ENCODE data around the gene SDK1.

Gene SDK1

DNA sequence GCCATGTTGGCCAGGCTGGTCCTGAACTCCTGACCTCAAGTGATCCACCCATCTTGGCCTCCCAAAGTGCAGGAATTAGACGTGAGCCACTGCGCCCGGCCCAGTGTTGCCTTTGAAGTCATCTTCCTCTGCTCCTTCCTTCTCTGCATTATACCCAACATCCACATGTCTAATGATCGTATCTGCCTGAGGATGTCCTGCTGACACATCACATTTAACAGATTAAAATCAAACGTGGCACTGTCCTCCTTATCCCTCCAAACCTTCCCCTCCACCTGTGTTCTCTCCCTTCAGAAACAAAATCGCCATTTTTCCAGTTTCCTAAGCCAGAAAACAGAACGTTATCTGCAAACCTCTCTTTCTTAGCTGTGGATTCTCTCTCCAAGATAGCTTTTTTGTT lies 8.4 kb upstream of the SDK1 start:
- no peak for DNase-seq

DNA sequence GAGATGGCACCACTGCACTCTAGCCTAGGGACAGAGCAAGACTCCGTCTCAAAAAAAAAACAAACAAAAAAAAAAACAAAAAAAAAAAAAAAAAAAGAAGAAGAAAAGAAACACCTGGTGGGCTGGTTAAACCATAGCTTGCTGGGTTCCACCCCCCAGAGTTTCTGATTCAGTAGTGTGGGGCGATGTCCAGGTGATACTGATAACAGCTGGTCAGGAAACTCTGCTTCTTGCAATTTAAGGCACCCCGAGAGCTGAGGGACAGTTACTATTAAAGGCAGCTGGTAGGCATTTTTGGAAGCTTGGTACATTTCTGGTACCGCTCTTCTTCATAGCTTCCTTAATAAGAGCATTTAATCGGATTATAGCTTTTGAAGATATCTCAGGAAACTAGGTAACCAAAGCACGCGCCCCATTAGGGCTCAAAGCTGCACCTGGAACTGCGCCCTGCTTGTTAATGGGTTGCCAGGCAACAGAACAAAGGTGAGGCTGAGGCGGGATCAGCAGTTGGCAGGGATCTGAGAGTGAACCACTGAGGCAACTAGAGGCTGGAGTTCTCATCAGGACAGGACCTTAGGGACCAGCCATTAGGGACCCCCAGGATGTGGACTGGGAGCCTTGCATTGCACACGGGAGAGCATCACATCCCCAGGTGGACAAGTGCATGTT lies 6.5 kb upstream of the SDK1 start:
- DNase-seq = no peak

DNA sequence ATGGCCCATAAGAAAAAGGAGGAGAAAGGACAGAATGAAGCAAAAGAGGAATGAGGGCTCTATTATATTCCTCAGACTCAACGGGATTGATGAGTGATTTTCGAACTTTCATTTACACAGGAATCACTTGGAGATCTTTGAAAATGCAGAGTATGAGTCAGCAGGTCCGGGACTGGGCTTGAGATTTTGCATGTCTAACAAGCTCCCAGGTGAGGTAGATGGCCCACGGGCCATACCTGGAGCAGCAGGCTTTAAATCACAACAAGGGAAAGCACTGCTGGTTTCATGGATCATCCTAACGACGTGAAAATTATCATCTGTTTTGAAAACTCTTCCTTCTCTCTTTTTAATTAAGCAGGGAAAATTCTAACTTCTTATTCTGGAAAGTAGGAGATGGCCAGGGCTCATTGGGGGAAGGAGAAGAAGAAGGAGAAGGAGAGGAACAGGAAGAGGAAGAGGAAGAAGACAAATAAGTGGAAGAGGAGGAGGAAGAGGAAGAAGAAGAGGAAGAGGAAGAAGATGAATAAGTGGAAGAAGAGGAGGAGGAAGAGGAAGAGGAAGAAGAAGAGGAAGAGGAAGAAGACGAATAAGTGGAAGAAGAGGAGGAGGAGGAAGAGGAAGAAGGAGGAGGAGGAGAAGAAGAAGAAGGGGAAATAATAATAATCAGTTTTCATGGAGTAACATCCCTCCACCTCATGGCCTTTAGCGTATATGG lies 3.8 kb upstream of the SDK1 start:
- no peak for DNase-seq

DNA sequence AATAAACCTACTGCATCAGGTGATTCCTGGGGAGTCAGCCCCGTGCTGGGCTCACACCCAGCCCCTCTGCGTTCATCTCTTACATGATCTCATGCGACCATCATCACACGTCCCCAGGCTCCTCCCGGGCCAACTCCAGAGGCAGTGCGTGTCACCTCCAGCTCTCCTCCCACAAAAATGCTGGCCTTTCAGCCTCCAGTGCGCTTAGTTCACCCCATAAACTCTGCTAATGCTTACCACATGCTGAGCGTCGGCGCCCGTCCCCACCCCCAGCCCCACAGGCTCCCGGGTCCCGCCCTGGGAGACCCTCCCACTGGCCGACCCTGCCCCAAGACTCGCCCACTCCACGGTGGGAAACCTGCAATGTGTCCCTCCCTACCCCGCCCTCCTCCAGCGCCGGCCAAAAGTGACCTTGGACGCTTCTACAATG lies 816 bp upstream of the SDK1 start:
- peak; percentile 2 for DNase-seq

DNA sequence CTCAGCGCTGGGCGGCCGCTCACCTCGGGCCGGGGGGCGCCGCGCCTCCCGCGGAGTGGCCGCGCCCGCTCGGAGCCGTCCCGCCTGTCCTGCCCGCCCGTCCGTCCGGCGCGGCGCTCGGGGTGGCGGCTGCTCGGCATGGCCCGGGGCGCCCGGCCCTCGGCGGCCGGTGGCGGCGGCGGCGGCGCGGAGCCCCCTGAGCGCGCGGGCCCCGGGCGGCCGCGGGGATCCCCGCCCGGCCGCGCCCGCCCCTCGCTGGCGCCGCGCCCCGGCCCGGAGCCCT lies 338 bp downstream of the SDK1 start:
- no peak for DNase-seq

DNA sequence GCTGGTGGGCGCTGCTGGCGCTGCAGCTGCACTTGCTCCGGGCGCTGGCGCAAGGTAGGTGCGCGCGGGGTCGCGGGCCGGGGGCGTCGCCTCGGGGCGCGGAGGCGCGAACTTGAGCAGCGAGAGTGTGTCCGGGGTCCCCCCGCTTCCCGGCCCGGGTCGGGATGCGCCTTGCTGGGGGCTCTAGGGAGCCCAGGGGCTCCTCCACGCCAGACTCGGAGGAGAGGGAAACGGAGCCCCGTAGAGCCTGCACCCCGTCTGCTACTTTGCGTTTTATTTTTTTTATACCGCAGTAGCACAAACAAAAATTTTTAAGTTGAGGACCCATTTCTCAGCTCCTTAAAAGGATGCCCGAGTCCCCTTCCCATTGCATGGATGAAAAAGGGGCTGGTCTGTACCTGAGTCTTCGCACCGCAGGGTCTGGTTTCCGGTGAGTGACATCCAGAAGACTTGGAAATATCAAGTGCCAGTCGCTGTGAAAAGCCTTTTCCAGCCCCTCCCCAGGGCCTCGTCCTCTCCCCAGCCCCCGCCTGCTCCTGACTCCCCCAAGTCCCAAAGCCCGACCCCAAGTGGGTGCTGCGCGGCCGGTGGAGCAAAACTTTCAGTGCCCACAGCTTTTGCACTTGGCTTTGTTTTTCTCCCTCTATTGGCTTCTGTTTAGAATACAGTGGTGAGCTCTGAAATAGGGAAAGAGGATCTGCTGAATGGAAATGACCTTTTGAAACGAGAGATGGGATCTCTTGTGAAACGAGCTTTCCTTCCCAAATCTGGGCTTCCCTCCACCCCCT lies 973 bp downstream of the SDK1 start:
- peak; percentile 7 for DNase-seq

DNA sequence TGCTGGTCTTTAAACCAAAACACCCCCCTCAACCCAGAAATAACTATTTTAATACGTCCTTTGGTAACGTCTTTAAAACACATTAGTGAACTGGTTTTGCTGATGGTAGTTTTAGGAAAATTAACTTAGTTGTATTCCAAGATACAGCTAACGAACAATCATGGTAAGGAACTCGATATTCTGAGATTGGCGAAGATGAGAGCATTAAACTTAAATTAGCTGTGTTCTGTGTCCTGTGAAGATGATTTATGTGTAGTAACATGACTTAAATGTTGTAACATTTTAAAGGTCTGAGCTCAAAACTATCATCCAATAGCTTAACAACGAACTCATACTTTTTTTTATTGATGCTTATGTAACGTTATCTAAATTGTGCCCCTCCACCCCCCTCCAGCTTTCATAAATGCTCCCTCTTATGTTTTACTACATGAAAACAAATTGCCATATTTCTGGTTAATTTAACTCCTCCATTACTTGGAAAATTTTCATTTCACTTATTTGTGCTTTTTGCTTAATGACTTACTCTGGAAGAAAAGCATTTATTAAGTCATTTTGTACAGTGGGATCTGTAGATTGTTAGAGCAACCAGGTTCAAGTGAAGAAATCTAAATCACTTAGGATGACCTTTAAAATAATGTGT lies 1.7 kb downstream of the SDK1 start:
- DNase-seq = no peak

DNA sequence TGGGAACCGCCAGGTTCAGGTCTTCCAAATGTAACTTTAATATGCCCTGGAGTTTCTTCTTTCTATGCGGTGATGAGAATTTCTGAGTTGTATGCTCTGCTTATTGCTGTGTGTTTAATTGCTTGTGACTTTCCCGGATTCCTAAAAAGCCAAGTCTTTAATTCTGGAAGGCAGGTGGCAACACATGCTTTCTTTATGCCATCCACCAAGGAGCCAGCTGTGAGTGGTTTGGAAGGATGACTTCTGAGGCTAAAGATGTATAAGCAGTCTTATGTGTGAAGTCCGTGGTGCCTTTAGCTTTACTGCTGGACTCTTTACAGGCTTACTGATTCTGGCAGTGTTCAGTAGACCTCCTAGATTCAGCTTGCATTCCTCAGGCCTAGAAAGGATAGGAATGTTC lies 3.1 kb downstream of the SDK1 start:
- no peak for DNase-seq

DNA sequence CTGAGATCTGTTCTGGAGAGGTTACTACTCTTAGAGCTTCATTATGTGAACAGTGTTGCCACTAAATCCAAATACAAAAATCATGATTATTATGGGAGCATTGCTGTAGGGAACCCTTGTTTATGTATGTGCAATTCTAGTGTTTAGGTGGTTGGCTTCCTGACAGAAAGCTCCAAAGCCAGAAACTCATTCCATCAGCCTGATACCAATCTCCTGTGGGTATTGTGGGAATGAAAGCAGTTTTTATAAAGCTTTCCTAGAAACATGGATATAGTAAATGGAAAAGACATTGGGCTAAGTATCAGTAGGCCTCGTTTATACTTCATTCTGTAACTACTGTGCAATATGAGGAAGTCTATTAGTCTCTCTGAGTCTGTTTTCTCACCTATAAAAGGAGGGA lies 6.4 kb downstream of the SDK1 start:
- DNase-seq = no peak

DNA sequence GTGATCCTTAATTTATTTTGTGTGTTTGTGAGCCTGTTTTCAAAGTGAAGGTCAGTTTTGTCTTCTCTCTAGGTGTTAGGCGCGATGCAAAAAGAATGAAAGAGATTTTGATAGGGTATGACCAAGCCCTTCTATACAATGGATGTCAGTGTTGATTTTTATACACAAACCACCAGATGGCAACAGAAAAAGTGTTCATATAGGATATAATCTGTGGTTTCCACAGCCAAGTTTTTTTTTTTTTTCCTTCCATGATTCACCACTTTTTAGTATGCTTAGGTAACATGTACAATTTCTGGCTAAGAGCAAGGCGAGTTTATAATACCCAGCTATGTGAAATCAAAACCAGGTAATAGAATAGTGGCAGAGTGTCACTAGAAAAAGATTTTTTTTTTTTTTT lies 8.1 kb downstream of the SDK1 start:
- DNase-seq = no peak

DNA sequence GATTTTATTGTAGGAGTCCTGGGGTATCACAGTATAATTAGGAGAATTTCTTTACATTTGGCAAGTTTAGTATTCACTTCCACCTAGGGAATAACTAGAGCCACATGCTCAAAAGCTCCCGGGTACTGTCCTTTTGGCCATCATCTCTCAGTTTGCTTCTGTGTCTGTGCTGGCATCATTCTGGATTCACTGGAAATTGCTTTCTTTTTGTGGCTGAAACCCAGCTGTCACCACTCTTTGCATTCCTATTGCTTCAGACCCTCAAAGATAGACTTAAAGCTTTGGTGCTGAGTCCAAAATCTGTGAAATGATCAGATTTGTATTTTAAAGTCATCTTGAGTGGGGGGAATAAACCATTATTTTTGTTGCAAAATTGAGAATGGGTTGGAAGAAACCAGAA lies 8.9 kb downstream of the SDK1 start:
- DNase-seq = no peak

DNA sequence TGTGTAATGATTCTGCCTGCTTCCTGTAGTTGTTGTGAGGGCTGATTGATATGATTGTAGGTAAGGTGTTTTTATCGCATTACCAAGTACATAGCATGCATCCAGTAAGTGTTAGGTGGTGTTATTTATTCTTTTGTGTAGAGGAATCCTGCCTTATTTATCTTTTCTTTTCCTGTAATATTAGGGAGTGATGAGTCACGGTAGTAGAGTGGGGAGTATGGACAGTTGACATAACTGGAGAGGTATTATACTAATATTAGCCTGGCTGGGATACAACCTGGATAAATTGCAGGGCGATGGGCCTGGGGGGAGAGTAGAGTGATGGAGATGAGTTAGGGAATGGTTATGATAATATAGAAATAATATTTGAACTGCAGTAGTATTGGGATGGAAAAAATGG lies 9.8 kb downstream of the SDK1 start:
- no peak for DNase-seq

DNA sequence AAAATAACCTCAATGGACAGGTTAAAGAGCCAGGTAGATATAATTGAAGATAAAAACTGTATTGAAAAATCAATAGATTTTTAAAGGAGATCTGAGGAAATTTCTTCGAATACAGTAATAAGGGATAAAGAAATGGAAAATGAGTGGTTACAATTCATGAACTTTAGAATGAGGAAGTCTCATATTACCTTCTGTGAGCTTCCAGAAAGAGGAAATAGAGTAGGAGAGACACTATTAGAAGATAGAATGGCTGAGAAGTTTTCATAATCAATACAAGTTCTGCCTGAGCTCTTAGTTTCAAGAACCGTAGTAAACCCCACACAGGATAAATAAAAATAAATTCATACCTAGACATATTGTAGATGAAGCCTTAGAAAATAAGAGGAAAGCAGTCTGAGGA lies 11.5 kb downstream of the SDK1 start:
- DNase-seq = no peak

DNA sequence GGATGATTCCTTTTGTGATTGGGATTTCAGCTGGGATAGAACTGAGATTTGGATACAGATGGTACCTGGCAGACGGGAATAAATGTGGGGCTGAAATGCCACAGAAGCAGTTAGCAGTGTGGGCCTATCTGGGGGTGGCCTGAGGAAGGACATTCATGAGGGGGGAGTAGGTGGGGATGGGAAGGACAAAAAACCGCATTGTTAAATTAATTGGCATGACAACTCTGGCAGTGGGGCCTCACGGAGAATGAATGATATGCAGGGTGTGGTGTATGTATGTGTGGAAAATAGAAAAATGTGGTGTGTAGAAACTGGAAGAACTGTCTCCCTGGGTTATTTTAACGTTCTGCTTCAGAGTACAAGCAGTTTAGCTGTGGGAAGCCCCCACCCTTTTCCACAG lies 17.8 kb downstream of the SDK1 start:
- DNase-seq = no peak

DNA sequence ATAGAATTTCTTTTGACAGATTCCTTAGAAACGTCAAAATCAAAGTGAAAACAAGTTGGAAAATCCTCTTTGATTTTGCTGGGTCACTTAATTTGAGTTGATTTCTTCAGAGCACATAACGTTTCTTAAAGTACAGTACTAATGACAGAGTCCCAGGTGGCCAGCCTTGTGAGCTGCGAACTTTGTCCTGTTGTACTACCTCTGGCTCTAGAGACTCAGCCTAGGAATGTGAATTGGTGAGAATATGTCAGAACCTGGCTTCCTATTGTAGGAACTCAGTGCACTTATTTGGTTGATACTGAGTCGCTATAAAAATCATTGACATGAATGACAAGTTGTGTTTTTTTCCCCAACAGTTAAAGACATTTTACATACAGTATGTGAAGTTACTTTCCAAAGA lies 20.2 kb downstream of the SDK1 start:
- DNase-seq = no peak

DNA sequence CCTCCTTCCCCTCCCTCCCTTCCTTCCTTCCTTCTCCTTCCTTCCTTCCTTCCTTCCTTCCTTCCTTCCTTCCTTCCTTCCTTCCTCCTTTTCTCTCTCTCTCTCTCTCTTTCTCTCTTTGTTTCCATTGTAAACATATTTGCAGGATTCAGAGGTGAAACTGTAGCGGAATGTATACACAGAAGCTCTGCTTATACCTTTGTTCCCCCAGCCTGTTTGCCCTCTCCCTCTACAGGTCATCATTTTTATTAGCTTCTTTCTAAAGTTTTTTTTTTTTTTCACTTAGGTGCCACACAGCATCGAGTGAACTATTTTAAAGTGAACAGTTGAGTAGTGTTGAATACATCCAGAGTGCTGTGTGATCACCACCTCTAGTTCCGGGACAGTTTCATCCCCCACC lies 20.7 kb downstream of the SDK1 start:
- no peak for DNase-seq

DNA sequence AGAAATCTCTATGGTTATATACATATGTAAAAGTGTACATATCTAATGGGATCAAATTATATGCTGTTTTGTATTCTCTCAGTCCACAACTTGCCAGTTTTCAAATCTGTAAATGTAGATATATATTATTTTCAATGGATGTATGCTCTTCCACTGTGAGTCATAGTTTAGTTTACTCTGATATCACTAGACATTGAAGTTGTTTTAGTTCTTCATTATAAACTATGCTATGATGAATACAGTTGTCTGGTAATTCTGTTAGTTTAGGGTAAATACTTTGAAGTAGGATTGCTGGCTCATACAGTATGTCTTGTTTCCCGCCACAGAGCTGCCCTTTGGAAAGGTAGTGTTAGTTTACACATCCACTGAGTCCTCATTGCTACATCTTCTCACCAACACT lies 25.2 kb downstream of the SDK1 start:
- DNase-seq = no peak

DNA sequence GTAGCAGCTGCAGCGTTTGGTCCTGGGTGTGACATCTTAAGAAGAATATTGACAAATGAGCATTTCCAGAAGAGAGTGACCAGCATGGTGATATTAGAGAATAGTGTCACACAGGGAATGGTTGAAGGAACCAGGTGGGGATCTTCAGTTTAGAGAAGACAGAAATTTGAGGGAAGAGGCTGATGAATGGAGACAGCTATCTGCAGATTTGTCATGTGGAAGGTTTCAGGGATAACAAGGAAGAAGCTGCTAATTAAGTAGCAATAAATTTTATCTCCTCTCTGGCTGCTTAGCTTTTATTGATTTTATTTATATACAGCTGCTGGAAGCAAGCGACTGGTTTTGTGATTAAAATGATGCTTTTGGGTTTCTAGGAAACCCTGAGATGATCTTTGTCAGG lies 26.0 kb downstream of the SDK1 start:
- no peak for DNase-seq

DNA sequence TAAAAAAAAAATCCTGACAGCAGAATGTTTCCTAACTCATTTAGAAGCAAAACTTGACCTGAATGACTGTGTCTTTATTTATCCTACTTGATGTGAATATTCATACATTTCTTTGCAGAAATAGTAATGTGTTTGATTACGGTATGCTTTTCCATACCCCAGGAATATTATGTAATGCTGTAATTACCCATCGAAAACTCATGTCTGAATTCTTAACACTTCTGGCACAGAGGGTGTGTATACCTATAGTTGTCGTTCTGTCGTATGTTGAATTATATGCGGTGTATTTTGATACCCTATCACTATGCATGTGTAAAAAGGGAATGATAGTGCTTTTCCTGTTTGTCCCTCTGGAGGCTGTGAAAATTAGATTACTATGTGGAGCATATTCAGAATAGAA lies 26.6 kb downstream of the SDK1 start:
- no peak for DNase-seq

DNA sequence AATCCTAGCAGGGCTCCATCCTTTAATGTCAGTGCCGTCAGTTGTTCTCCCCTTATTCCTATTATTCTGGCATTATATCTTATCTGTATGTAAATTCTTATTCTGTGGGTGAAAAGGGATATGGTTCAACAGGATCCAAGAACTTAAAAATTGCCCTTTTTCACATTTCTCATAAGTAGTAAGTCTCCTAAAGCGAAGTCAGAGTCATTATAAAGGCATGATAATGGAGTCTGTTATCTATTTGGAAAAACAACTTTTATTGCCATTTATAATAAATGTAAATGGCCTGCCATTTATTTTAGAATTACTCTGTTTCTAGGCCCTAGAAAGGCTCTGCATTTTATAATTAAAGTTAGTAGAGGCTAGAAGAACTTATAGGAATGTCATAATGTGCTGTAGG lies 31.3 kb downstream of the SDK1 start:
- no peak for DNase-seq

DNA sequence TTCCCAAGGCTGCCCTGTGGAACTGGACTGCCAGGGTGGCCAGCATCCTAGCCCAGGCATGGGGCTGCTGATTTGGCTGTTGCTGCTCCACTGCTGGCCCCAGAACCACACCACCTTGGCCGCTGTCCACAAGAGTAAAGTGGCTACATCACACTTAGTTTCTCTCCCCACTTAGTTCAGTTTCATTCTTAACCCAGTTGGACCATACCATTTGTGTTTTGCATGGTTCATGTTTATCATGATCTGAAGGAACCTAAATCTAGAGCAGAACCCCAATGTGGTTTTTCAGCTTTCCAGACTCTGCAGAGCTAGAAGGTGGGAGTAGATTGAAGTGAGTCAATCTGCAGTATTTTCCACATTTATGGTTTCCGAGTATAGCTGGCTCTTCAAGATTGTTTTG lies 32.8 kb downstream of the SDK1 start:
- no peak for DNase-seq

DNA sequence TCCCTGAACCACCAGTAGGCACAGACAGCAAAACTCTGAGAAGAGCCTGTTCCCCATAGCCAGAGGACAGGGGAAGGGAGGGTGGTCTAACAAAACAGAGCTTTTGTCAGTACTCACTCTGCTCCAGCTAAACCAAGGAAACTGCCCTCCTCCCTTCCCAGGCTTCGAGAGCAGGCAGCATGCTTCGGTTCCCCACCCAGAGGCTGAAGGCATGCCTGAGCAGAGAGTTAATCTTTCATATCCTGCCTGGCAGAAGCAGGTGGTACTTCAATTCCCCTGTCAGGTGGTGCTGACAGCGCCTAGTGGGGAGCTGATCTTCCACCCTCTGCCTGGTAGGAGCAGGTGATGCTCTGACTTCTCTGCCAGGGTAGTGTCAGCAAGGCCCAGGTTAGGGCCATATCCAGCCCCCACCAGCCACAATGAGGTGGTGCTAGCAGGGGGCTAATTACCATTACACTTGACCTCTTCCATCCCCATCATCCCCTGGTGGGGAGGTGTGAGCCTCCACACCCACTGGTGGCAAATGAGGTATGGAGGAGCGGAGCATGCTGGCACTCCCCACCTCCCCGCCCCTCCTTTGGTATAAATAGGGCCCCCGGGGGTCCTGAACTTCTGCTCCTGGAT lies 35.1 kb downstream of the SDK1 start:
- no peak for DNase-seq

DNA sequence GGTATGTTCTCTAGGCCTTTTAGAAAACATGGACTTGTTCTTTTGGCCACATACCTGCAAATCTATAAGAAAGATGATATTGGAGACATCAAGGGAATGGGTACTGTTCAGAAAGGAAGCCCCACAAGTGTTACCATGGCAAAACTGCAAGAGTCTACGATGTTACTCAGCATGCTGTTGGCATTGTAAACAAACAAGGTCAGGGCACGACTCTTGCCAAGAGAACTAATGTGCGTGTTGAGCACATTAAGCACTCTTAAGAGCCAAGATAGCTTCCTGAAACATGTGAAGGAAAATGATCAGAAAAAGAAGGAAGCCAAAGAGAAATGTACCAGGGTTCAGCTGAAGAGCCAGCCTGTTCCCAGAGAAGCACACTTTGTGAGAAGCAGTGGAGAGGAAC lies 37.1 kb downstream of the SDK1 start:
- no peak for DNase-seq

Data from stimulated activated CD4-positive, alpha-beta T cell treated with anti-CD3 and anti-CD28 coated beads, Interleukin-12 subunit alpha, Interleukin-12 subunit beta, amount 100 ng/mL, for 4 hours (primary cell).